Calu3 (cell line): ENCODE measurements around the gene KBTBD13. TPM values are rescaled to one million over a fixed set of nuclear protein-coding genes. Genes with fewer than 3 reads are reported as not detected.

ENCODE experiments used
- BruUV-seq: library from RNA; stranded (reverse); fragments of 400-500 nt; replicated peaks from 2 replicates; lab custom pipeline; 2021; lab: Mats Ljungman, UMichigan
- CTCF ChIA-PET: fragments of 300-600 bp; sonication (Branson Sonifier 250); formaldehyde crosslinking; loops from one replicate; lab custom pipeline; 2022; ENCODE audit warnings: antibody characterized with exemption; lab: Charles Lee
- DNase-seq: peaks from one replicate; pipeline ENCODE4 v3.0.0; 2022
- H3K27ac Mint-ChIP-seq: one replicate; pipeline ENCODE4 v1.8.0; 2022; ENCODE audit warnings: mixed read lengths; ENCODE audit not compliant: unreplicated experiment
- H3K27me3 Mint-ChIP-seq: one replicate; pipeline ENCODE4 v1.8.0; 2022; ENCODE audit warnings: mixed read lengths; ENCODE audit not compliant: unreplicated experiment
- H3K36me3 Mint-ChIP-seq: one replicate; pipeline ENCODE4 v1.8.0; 2022; ENCODE audit warnings: mild to moderate bottlenecking, moderate library complexity, mixed read lengths; ENCODE audit not compliant: insufficient read depth, unreplicated experiment
- H3K4me1 Mint-ChIP-seq: one replicate; pipeline ENCODE4 v1.8.0; 2022; ENCODE audit warnings: mild to moderate bottlenecking, low read depth, mixed read lengths; ENCODE audit not compliant: unreplicated experiment
- H3K4me3 Mint-ChIP-seq: one replicate; pipeline ENCODE4 v1.8.0; 2022; ENCODE audit warnings: mild to moderate bottlenecking, low read depth, moderate library complexity, mixed read lengths; ENCODE audit not compliant: unreplicated experiment
- H3K9me3 Mint-ChIP-seq: one replicate; pipeline ENCODE4 v1.8.0; 2022; ENCODE audit warnings: low read depth, mixed read lengths; ENCODE audit not compliant: unreplicated experiment
- CTCF ChIP-seq: fragments of 200-600 bp; IDR thresholded peaks from one replicate; pipeline ENCODE4 v1.8.0; 2022; ENCODE audit warnings: antibody characterized with exemption; ENCODE audit not compliant: unreplicated experiment
- intact Hi-C: fragments of 100-400 bp; cut with micrococcal nuclease; formaldehyde crosslinking; loops from one replicate; pipeline ENCODE4 v1.10.0; 2022; ENCODE audit not compliant: unreplicated experiment
- total RNA-seq: library from RNA; stranded (reverse); gene quantifications from 2 replicates; pipeline ENCODE4 v1.2.3, GENCODE V29; 2022

Gene KBTBD13
- total RNA-seq, 1 experiment from 2014 or later, result not detected

- Mint-ChIP-seq H3K4me3 (no peak overlapping the region), H3K9me3 (no peaks in the 10 kb centered on the region), H3K4me1 (no peaks in the 10 kb centered on the region), H3K27me3 (no peaks in the 10 kb centered on the region), H3K36me3 (peaks cover 27% of the 10 kb centered on the region), H3K27ac (no peak overlapping the region)
- DNase-seq, result no peak
- no peak for TF ChIP-seq CTCF
- no TSS peak for BruUV-seq
- intact Hi-C loops, result no loop called here
- CTCF ChIA-PET, result interaction anchor here (1.5 to 1.7 kb wide), 2 partner anchors 13 to 22 kb away, joined by 5 to 10 read pairs; no protein-coding TSS in a partner anchor
Observed at GRCh38 chr15:65100442-65100841, 23.9 kb downstream of the KBTBD13 start.

GRCh38 chr15:65101411-65101890 lies 24.9 kb downstream of the KBTBD13 start:
- Mint-ChIP-seq H3K4me1 (no peaks in the 10 kb centered on the region), H3K9me3 (no peaks in the 10 kb centered on the region), H3K4me3 (no peak overlapping the region), H3K27me3 (no peaks in the 10 kb centered on the region), H3K36me3 (peaks cover 27% of the 10 kb centered on the region), H3K27ac (no peak overlapping the region)
- DNase-seq, result peak; percentile 80
- CTCF ChIA-PET, result interaction anchor here (0.6 to 1.7 kb wide), 13 partner anchors 9 to 69 kb away, joined by 3 to 14 read pairs (median 5); partner anchors contain the start of gene PDCD7
- intact Hi-C loops, result loop anchor here (1.0 kb wide), 1 partner anchor 46 kb away; no protein-coding TSS in a partner anchor
- no TSS peak for BruUV-seq
- peak; percentile 88 for TF ChIP-seq CTCF

GRCh38 chr15:65101891-65102708 lies 25.6 kb downstream of the KBTBD13 start:
- H3K4me3 Mint-ChIP-seq, result no peak overlapping the region
- H3K27ac Mint-ChIP-seq, result no peak overlapping the region
- peak; percentile 4 for TF ChIP-seq CTCF
- H3K36me3 Mint-ChIP-seq, result peaks cover 27% of the 10 kb centered on the region
- intact Hi-C loops, result loop anchor here (1.0 kb wide), 1 partner anchor 47 kb away; no protein-coding TSS in a partner anchor
- H3K4me1 Mint-ChIP-seq, result no peaks in the 10 kb centered on the region
- no peaks in the 10 kb centered on the region for H3K27me3 Mint-ChIP-seq
- no peaks in the 10 kb centered on the region for H3K9me3 Mint-ChIP-seq
- BruUV-seq, result no TSS peak
- no peak for DNase-seq
- CTCF ChIA-PET, result interaction anchor here (0.6 to 1.7 kb wide), 14 partner anchors 9 to 69 kb away, joined by 3 to 14 read pairs (median 4); partner anchors contain the start of gene PDCD7

- no peak for DNase-seq
- TF ChIP-seq CTCF, result no peak
- BruUV-seq, result no TSS peak
- no peaks in the 10 kb centered on the region for H3K27me3 Mint-ChIP-seq
- peaks cover 27% of the 10 kb centered on the region for H3K36me3 Mint-ChIP-seq
- no peaks in the 10 kb centered on the region for H3K9me3 Mint-ChIP-seq
- intact Hi-C loops, result no loop called here
- CTCF ChIA-PET, result interaction anchor here (1.1 kb wide), 1 partner anchor 48 kb away, joined by 4 read pairs; no protein-coding TSS in a partner anchor
- no peaks in the 10 kb centered on the region for H3K4me1 Mint-ChIP-seq
- H3K27ac Mint-ChIP-seq, result no peak overlapping the region
- no peak overlapping the region for H3K4me3 Mint-ChIP-seq
Observed at GRCh38 chr15:65102912-65103311, 26.4 kb downstream of the KBTBD13 start.
